Mesothelial cell of epicardium (in vitro differentiated cells): Measurements from ENCODE around the gene CDC25C. TPM values are rescaled to one million over a fixed set of nuclear protein-coding genes. Genes with fewer than 3 reads are reported as not detected.

ENCODE experiments used
- DNase-seq, 2 experiments: peaks; one replicate each; pipeline ENCODE4 v3.0.0; 2021; ENCODE audit warnings: low spot score in 2 of 2; ENCODE audit not compliant: unreplicated experiment in 2 of 2
- H3K27ac Mint-ChIP-seq: 2 replicates; pipeline ENCODE4 v1.8.0; 2021; ENCODE audit warnings: mixed read lengths
- H3K27me3 Mint-ChIP-seq: 2 replicates; pipeline ENCODE4 v1.8.0; 2021; ENCODE audit warnings: low read depth, mixed read lengths
- H3K36me3 Mint-ChIP-seq: 2 replicates; pipeline ENCODE4 v1.8.0; 2021; ENCODE audit warnings: mixed read lengths
- H3K4me1 Mint-ChIP-seq: 2 replicates; pipeline ENCODE4 v1.8.0; 2021; ENCODE audit warnings: mixed read lengths
- H3K4me3 Mint-ChIP-seq: 2 replicates; pipeline ENCODE4 v1.8.0; 2021; ENCODE audit warnings: mild to moderate bottlenecking, moderate library complexity, mixed read lengths
- H3K9me3 Mint-ChIP-seq: 2 replicates; pipeline ENCODE4 v1.8.0; 2021; ENCODE audit warnings: mixed read lengths
- CTCF ChIP-seq: fragments of 200-600 bp; sonication (generic); IDR thresholded peaks from one replicate; pipeline ENCODE4 v1.5.0; 2021; ENCODE audit warnings: antibody characterized with exemption; ENCODE audit not compliant: unreplicated experiment
- total RNA-seq: library from RNA; stranded (reverse); gene quantifications from 3 replicates; pipeline ENCODE4 v1.2.1, GENCODE V29; 2021

The CDC25C gene
- total RNA-seq, 1 donor from 2014 or later = 6.7 TPM

GRCh38 chr5:138369706-138370105 is 38.1 kb upstream of the CDC25C start:
- Mint-ChIP-seq H3K4me3 (no peak overlapping the region), H3K27ac (no peak overlapping the region), H3K9me3 (no peaks in the 10 kb centered on the region), H3K27me3 (no peaks in the 10 kb centered on the region), H3K36me3 (peaks cover 5% of the 10 kb centered on the region), H3K4me1 (peaks cover 25% of the 10 kb centered on the region)
- DNase-seq = no peak
- no peak for TF ChIP-seq CTCF

GRCh38 chr5:138369261-138369660 is 37.7 kb upstream of the CDC25C start:
- H3K27ac Mint-ChIP-seq = no peak overlapping the region

GRCh38 chr5:138366632-138367382 is 35.2 kb upstream of the CDC25C start:
- no peaks in the 10 kb centered on the region for H3K27me3 Mint-ChIP-seq
- DNase-seq = no peak
- no peaks in the 10 kb centered on the region for H3K36me3 Mint-ChIP-seq
- TF ChIP-seq CTCF = no peak
- peaks cover 19% of the 10 kb centered on the region for H3K4me1 Mint-ChIP-seq
- H3K27ac Mint-ChIP-seq = no peak overlapping the region
- H3K4me3 Mint-ChIP-seq = no peak overlapping the region
- no peaks in the 10 kb centered on the region for H3K9me3 Mint-ChIP-seq

More at GRCh38 chr5:138369261-138369660, 37.7 kb upstream of the CDC25C start:
- Mint-ChIP-seq H3K9me3 (no peaks in the 10 kb centered on the region), H3K4me3 (no peak overlapping the region), H3K36me3 (peaks cover 3% of the 10 kb centered on the region), H3K4me1 (peaks cover 27% of the 10 kb centered on the region), H3K27me3 (no peaks in the 10 kb centered on the region)
- TF ChIP-seq CTCF = no peak
- DNase-seq = no peak

GRCh38 chr5:138364576-138364975 is 33.0 kb upstream of the CDC25C start:
- H3K4me3 Mint-ChIP-seq = no peak overlapping the region

GRCh38 chr5:138360941-138361452 is 29.4 kb upstream of the CDC25C start:
- no peaks in the 10 kb centered on the region for H3K27me3 Mint-ChIP-seq
- DNase-seq = no peak
- H3K27ac Mint-ChIP-seq = peak overlapping the region; percentile 5
- TF ChIP-seq CTCF = no peak
- peaks cover 3% of the 10 kb centered on the region for H3K36me3 Mint-ChIP-seq
- no peak overlapping the region for H3K4me3 Mint-ChIP-seq
- H3K4me1 Mint-ChIP-seq = peaks cover 12% of the 10 kb centered on the region
- H3K9me3 Mint-ChIP-seq = no peaks in the 10 kb centered on the region

More at GRCh38 chr5:138364576-138364975, 33.0 kb upstream of the CDC25C start:
- Mint-ChIP-seq H3K27me3 (no peaks in the 10 kb centered on the region), H3K9me3 (no peaks in the 10 kb centered on the region), H3K36me3 (peaks cover 2% of the 10 kb centered on the region), H3K27ac (no peak overlapping the region), H3K4me1 (peaks cover 23% of the 10 kb centered on the region)
- no peak for TF ChIP-seq CTCF
- DNase-seq = no peak
